ENCODE measurements around the gene FAM72A.
"Not testable (repeated sequence)": the region's sequence is repeated elsewhere in the genome, so short reads cannot be mapped to it uniquely, and the experiment has no call there.

DNA sequence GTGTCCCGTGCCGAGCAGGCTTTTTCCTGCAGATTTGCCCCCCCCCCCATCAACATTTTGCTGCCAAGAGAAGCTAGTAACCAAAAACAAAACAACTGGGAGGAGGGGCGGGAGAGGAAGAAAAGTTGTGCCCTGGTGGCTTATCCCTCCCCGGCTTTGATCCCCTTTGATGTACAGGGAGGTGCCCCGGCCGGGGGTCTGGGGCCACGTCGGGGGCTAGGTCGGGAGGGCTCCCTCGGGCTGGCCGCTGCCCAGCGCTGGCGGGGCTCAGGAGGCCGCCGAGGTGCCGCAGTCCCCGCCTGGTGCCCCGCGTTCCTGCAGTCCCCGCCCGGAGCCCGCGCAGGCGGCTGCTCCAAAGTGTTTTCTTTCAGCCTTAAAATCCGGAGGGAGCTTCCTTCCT is 2.2 kb upstream of the FAM72A start:
- TF ChIP-seq, protein P1, sequence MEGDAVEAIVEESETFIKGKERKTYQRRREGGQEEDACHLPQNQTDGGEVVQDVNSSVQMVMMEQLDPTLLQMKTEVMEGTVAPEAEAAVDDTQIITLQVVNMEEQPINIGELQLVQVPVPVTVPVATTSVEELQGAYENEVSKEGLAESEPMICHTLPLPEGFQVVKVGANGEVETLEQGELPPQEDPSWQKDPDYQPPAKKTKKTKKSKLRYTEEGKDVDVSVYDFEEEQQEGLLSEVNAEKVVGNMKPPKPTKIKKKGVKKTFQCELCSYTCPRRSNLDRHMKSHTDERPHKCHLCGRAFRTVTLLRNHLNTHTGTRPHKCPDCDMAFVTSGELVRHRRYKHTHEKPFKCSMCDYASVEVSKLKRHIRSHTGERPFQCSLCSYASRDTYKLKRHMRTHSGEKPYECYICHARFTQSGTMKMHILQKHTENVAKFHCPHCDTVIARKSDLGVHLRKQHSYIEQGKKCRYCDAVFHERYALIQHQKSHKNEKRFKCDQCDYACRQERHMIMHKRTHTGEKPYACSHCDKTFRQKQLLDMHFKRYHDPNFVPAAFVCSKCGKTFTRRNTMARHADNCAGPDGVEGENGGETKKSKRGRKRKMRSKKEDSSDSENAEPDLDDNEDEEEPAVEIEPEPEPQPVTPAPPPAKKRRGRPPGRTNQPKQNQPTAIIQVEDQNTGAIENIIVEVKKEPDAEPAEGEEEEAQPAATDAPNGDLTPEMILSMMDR (conservative IDR thresholded peaks at IDR 0.05), result not testable (repeated sequence)
- TF ChIP-seq ZFX (IDR thresholded peaks at IDR 0.05), result not testable (repeated sequence)
